ENCODE data around the gene CHST12.

GRCh38 chr7:2379821-2380450 is 23.5 kb upstream of the CHST12 start:
- TF ChIP-seq, protein P1, sequence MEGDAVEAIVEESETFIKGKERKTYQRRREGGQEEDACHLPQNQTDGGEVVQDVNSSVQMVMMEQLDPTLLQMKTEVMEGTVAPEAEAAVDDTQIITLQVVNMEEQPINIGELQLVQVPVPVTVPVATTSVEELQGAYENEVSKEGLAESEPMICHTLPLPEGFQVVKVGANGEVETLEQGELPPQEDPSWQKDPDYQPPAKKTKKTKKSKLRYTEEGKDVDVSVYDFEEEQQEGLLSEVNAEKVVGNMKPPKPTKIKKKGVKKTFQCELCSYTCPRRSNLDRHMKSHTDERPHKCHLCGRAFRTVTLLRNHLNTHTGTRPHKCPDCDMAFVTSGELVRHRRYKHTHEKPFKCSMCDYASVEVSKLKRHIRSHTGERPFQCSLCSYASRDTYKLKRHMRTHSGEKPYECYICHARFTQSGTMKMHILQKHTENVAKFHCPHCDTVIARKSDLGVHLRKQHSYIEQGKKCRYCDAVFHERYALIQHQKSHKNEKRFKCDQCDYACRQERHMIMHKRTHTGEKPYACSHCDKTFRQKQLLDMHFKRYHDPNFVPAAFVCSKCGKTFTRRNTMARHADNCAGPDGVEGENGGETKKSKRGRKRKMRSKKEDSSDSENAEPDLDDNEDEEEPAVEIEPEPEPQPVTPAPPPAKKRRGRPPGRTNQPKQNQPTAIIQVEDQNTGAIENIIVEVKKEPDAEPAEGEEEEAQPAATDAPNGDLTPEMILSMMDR (IDR thresholded peaks at IDR 0.05): no peak
- TF ChIP-seq POLR2A (IDR thresholded peaks at IDR 0.05): no peak

Data from right lobe of liver (tissue), 4 donors.